Inferior parietal cortex (tissue), 1 donor: Measurements from ENCODE around the gene CNN2.

Experiments
- DNase-seq: peaks from one replicate; pipeline ENCODE4 v3.0.0-alpha.2; 2016; ENCODE audit errors: extremely low spot score

The CNN2 gene

GRCh38 chr19:1049106-1049505 is 22.7 kb downstream of the CNN2 start:
- no peak for DNase-seq

- no peak for DNase-seq
Measured at GRCh38 chr19:1049800-1050199, 23.4 kb downstream of the CNN2 start.

GRCh38 chr19:1050989-1051788 is 24.8 kb downstream of the CNN2 start:
- no peak for DNase-seq

GRCh38 chr19:1051791-1052190 is 25.4 kb downstream of the CNN2 start:
- no peak for DNase-seq

- no peak for DNase-seq
Measured at GRCh38 chr19:1052349-1052975, 26.1 kb downstream of the CNN2 start.

GRCh38 chr19:1053176-1054101 is 27.0 kb downstream of the CNN2 start:
- no peak for DNase-seq

- no peak for DNase-seq
Measured at GRCh38 chr19:1054102-1055027, 28.0 kb downstream of the CNN2 start.

GRCh38 chr19:1055028-1055425 is 28.6 kb downstream of the CNN2 start:
- no peak for DNase-seq

- DNase-seq, result no peak
Measured at GRCh38 chr19:1055886-1056620, 29.6 kb downstream of the CNN2 start.

- DNase-seq, result no peak
Measured at GRCh38 chr19:1057176-1057855, 30.9 kb downstream of the CNN2 start.

- DNase-seq, result no peak
Measured at GRCh38 chr19:1058112-1058511, 31.7 kb downstream of the CNN2 start.

- no peak for DNase-seq
Measured at GRCh38 chr19:1060689-1061088, 34.3 kb downstream of the CNN2 start.

GRCh38 chr19:1061987-1062386 is 35.6 kb downstream of the CNN2 start:
- DNase-seq, result no peak

GRCh38 chr19:1062387-1063029 is 36.1 kb downstream of the CNN2 start:
- no peak for DNase-seq

GRCh38 chr19:1063030-1063908 is 36.9 kb downstream of the CNN2 start:
- no peak for DNase-seq

GRCh38 chr19:1063909-1064660 is 37.7 kb downstream of the CNN2 start:
- no peak for DNase-seq
